ENCODE measurements around the gene FDX2.

FDX2 gene

GRCh38 chr19:10292789-10293636, 22.8 kb downstream of the FDX2 start:
- H3K4me3 ChIP-seq (ENCODE audit: low read depth, low read length) = no peak overlapping the region
- TF ChIP-seq CTCF (IDR thresholded peaks at IDR 0.05; ENCODE audit: low read depth, low read length, missing control alignments) = no peak
- in situ Hi-C loops (cut with HindIII; ENCODE audit: low pct_ligation_motif_present, low sequenced_read_pairs) = no loop called here
- H3K27ac ChIP-seq = no peak overlapping the region
- no peak for DNase-seq
- peaks cover 60% of the 10 kb centered on the region for H3K27me3 ChIP-seq (replicated peaks)
- no peaks in the 10 kb centered on the region for H3K36me3 ChIP-seq (replicated peaks)

GRCh38 chr19:10292206-10292788, 23.5 kb downstream of the FDX2 start:
- in situ Hi-C loops (cut with HindIII; ENCODE audit: low pct_ligation_motif_present, low sequenced_read_pairs) = no loop called here
- Histone ChIP-seq H3K4me3 (ENCODE audit: low read depth, low read length) (peak overlapping the region; percentile 39), H3K36me3 (replicated peaks) (no peaks in the 10 kb centered on the region), H3K27ac (no peak overlapping the region), H3K27me3 (replicated peaks) (peaks cover 60% of the 10 kb centered on the region)
- no peak for TF ChIP-seq CTCF (IDR thresholded peaks at IDR 0.05; ENCODE audit: low read depth, low read length, missing control alignments)
- no peak for DNase-seq

- peak overlapping the region; percentile 39 for H3K4me3 ChIP-seq (ENCODE audit: low read depth, low read length)
- TF ChIP-seq CTCF (IDR thresholded peaks at IDR 0.05; ENCODE audit: low read depth, low read length, missing control alignments) = no peak
- no peaks in the 10 kb centered on the region for H3K36me3 ChIP-seq (replicated peaks)
- no peak overlapping the region for H3K27ac ChIP-seq
- no peak for DNase-seq
- peaks cover 60% of the 10 kb centered on the region for H3K27me3 ChIP-seq (replicated peaks)
- in situ Hi-C loops (cut with HindIII; ENCODE audit: low pct_ligation_motif_present, low sequenced_read_pairs) = no loop called here
Measured at GRCh38 chr19:10291554-10292205, 24.1 kb downstream of the FDX2 start.

- DNase-seq = no peak
- no peaks in the 10 kb centered on the region for H3K36me3 ChIP-seq (replicated peaks)
- H3K4me3 ChIP-seq (ENCODE audit: low read depth, low read length) = peak overlapping the region; percentile 39
- no peak overlapping the region for H3K27ac ChIP-seq
- TF ChIP-seq CTCF (IDR thresholded peaks at IDR 0.05; ENCODE audit: low read depth, low read length, missing control alignments) = no peak
- H3K27me3 ChIP-seq (replicated peaks) = peaks cover 58% of the 10 kb centered on the region
- in situ Hi-C loops (cut with HindIII; ENCODE audit: low pct_ligation_motif_present, low sequenced_read_pairs) = no loop called here
Measured at GRCh38 chr19:10290876-10291553, 24.8 kb downstream of the FDX2 start.

GRCh38 chr19:10290357-10290875, 25.4 kb downstream of the FDX2 start:
- TF ChIP-seq CTCF (IDR thresholded peaks at IDR 0.05; ENCODE audit: low read depth, low read length, missing control alignments) = no peak
- in situ Hi-C loops (cut with HindIII; ENCODE audit: low pct_ligation_motif_present, low sequenced_read_pairs) = no loop called here
- peaks cover 52% of the 10 kb centered on the region for H3K27me3 ChIP-seq (replicated peaks)
- no peak overlapping the region for H3K27ac ChIP-seq
- DNase-seq = no peak
- peaks cover 6% of the 10 kb centered on the region for H3K36me3 ChIP-seq (replicated peaks)
- peak overlapping the region; percentile 5 for H3K4me3 ChIP-seq (ENCODE audit: low read depth, low read length)
